ENCODE measurements around the gene PTPN7.

Gene PTPN7

GRCh38 chr1:202165267-202165941 lies 5.0 kb upstream of the PTPN7 start:
- DNase-seq, result no peak

GRCh38 chr1:202164271-202165037 lies 4.1 kb upstream of the PTPN7 start:
- DNase-seq, result peak; percentile 84

GRCh38 chr1:202163281-202164270 lies 3.2 kb upstream of the PTPN7 start:
- DNase-seq, result no peak

GRCh38 chr1:202162418-202163280 lies 2.2 kb upstream of the PTPN7 start:
- DNase-seq, result peak; percentile 51

GRCh38 chr1:202162047-202162417 lies 1.6 kb upstream of the PTPN7 start:
- DNase-seq, result peak; percentile 64

GRCh38 chr1:202161151-202162046 lies 997 bp upstream of the PTPN7 start:
- no peak for DNase-seq

GRCh38 chr1:202159534-202160371 lies 649 bp downstream of the PTPN7 start:
- DNase-seq, result peak; percentile 68

GRCh38 chr1:202158810-202159533 lies 1.4 kb downstream of the PTPN7 start:
- no peak for DNase-seq

- DNase-seq, result no peak
These were observed 2.5 kb downstream of the PTPN7 start for GRCh38 chr1:202157945-202158344.

GRCh38 chr1:202156590-202156989 lies 3.8 kb downstream of the PTPN7 start:
- no peak for DNase-seq

GRCh38 chr1:202155478-202156021 lies 4.9 kb downstream of the PTPN7 start:
- no peak for DNase-seq

- DNase-seq, result peak; percentile 75
These were observed 5.5 kb downstream of the PTPN7 start for GRCh38 chr1:202154766-202155477.

- no peak for DNase-seq
These were observed 6.1 kb downstream of the PTPN7 start for GRCh38 chr1:202154148-202154765.

GRCh38 chr1:202153284-202153683 lies 7.1 kb downstream of the PTPN7 start:
- DNase-seq, result no peak

GRCh38 chr1:202152399-202152798 lies 8.0 kb downstream of the PTPN7 start:
- no peak for DNase-seq

- DNase-seq, result no peak
These were observed 9.4 kb downstream of the PTPN7 start for GRCh38 chr1:202151045-202151444.

- DNase-seq, result no peak
These were observed 9.8 kb downstream of the PTPN7 start for GRCh38 chr1:202150602-202151001.

- no peak for DNase-seq
These were observed 10.2 kb downstream of the PTPN7 start for GRCh38 chr1:202150187-202150586.
